ENCODE data around the gene SHISA8.
"Not testable (repeated sequence)": the region's sequence is repeated elsewhere in the genome, so short reads cannot be mapped to it uniquely, and the experiment has no call there.

Gene SHISA8

GRCh38 chr22:41949297-41949965 lies 34.6 kb upstream of the SHISA8 start:
- no peaks in the 10 kb centered on the region for H3K9me3 ChIP-seq (ENCODE audit: low read length)
- peaks cover 14% of the 10 kb centered on the region for H3K36me3 ChIP-seq (ENCODE audit: insufficient read depth, low read length)
- H4K20me1 ChIP-seq (ENCODE audit: insufficient read depth, low read length) = no peaks in the 10 kb centered on the region
- H3K4me2 ChIP-seq (ENCODE audit: low read length) = peak overlapping the region; percentile 12; the same call in 1 of the 2 replicates
- H3K27me3 ChIP-seq (ENCODE audit: insufficient read depth, low read length) = no peaks in the 10 kb centered on the region
- peaks cover 44% of the 10 kb centered on the region for H3K4me1 ChIP-seq (ENCODE audit: insufficient read depth, low read length, severe bottlenecking)
- no peak overlapping the region; the same call in 1 of the 2 replicates for H3K9ac ChIP-seq (ENCODE audit: low read length)
- H2AFZ ChIP-seq (ENCODE audit: low read length) = no peak overlapping the region
- no peak overlapping the region for H3K4me3 ChIP-seq (ENCODE audit: low read depth, low read length, poor library complexity, severe bottlenecking)
- no peaks in the 10 kb centered on the region for H3K9me2 ChIP-seq (ENCODE audit: low read depth, low read length)
- no peak overlapping the region for H3K27ac ChIP-seq (ENCODE audit: low read depth, low read length, poor library complexity, severe bottlenecking)
- H3F3A ChIP-seq (ENCODE audit: insufficient read depth, low read length) = no peaks in the 10 kb centered on the region
- peaks cover 10% of the 10 kb centered on the region for H3K79me2 ChIP-seq (ENCODE audit: insufficient read depth, low read length)
- TF ChIP-seq EZH2 (IDR thresholded peaks at IDR 0.05; ENCODE audit: borderline replicate concordance, low read length) = no peak
- TF ChIP-seq CTCF (IDR thresholded peaks at IDR 0.05; ENCODE audit: low read length) = no peak

GRCh38 chr22:41948928-41949296 lies 34.0 kb upstream of the SHISA8 start:
- H2AFZ ChIP-seq (ENCODE audit: low read length); H3K27me3 ChIP-seq (ENCODE audit: insufficient read depth, low read length); H3K27ac ChIP-seq (ENCODE audit: low read depth, low read length, poor library complexity, severe bottlenecking); H3K9me2 ChIP-seq (ENCODE audit: low read depth, low read length); H4K20me1 ChIP-seq (ENCODE audit: insufficient read depth, low read length); H3K9ac ChIP-seq (ENCODE audit: low read length); H3F3A ChIP-seq (ENCODE audit: insufficient read depth, low read length); H3K79me2 ChIP-seq (ENCODE audit: insufficient read depth, low read length); H3K9me3 ChIP-seq (ENCODE audit: low read length); H3K4me3 ChIP-seq (ENCODE audit: low read depth, low read length, poor library complexity, severe bottlenecking): not testable (repeated sequence)
- Histone ChIP-seq H3K4me2 (ENCODE audit: low read length) (peak overlapping the region; percentile 12; the same call in 1 of the 2 replicates), H3K36me3 (ENCODE audit: insufficient read depth, low read length) (peaks cover 20% of the 10 kb centered on the region), H3K4me1 (ENCODE audit: insufficient read depth, low read length, severe bottlenecking) (peaks cover 46% of the 10 kb centered on the region)

GRCh38 chr22:41948142-41948541 lies 33.3 kb upstream of the SHISA8 start:
- Histone ChIP-seq H3K9me2 (ENCODE audit: low read depth, low read length) (no peaks in the 10 kb centered on the region), H2AFZ (ENCODE audit: low read length) (no peak overlapping the region), H3K36me3 (ENCODE audit: insufficient read depth, low read length) (peaks cover 27% of the 10 kb centered on the region), H3K27ac (ENCODE audit: low read depth, low read length, poor library complexity, severe bottlenecking) (peak overlapping the region; percentile 91), H3K79me2 (ENCODE audit: insufficient read depth, low read length) (peaks cover 10% of the 10 kb centered on the region), H3K9me3 (ENCODE audit: low read length) (no peaks in the 10 kb centered on the region), H3K27me3 (ENCODE audit: insufficient read depth, low read length) (no peaks in the 10 kb centered on the region), H3F3A (ENCODE audit: insufficient read depth, low read length) (no peaks in the 10 kb centered on the region), H3K4me3 (ENCODE audit: low read depth, low read length, poor library complexity, severe bottlenecking) (no peak overlapping the region), H4K20me1 (ENCODE audit: insufficient read depth, low read length) (no peaks in the 10 kb centered on the region), H3K4me2 (ENCODE audit: low read length) (peak overlapping the region; percentile 96), H3K9ac (ENCODE audit: low read length) (peak overlapping the region; percentile 89; the same call in 1 of the 2 replicates), H3K4me1 (ENCODE audit: insufficient read depth, low read length, severe bottlenecking) (peaks cover 53% of the 10 kb centered on the region)
- TF ChIP-seq CTCF (IDR thresholded peaks at IDR 0.05; ENCODE audit: low read length) (no peak), EZH2 (IDR thresholded peaks at IDR 0.05; ENCODE audit: borderline replicate concordance, low read length) (no peak)

Measured in OCI-LY1 (cell line).